Liver (tissue), 3 donors: Measurements from ENCODE around the gene SLFN12L.

Source experiments
- EGR1 ChIP-seq, 2 donors: IDR thresholded peaks; 2 replicates each; pipeline ENCODE4 v1.6.1; 2016 to 2018; ENCODE audit warnings: antibody characterized with exemption in 2 of 2, low read depth in 2 of 2
- GABPA ChIP-seq, 2 donors: IDR thresholded peaks in 1 of 2; conservative IDR thresholded peaks in 1 of 2; 2 replicates each; pipeline ENCODE4 v1.6.1; 2016; ENCODE audit warnings: antibody characterized with exemption in 2 of 2, mild to moderate bottlenecking in 1 of 2, moderate library complexity in 1 of 2
- HNF4A ChIP-seq, 2 donors: conservative IDR thresholded peaks; 2 replicates each; pipeline ENCODE4 v1.6.1; 2016; ENCODE audit warnings: antibody characterized with exemption in 2 of 2, mild to moderate bottlenecking in 2 of 2
- JUND ChIP-seq, 2 donors: IDR thresholded peaks; 2 replicates each; pipeline ENCODE4 v1.6.1; 2016; ENCODE audit warnings: antibody characterized with exemption in 2 of 2
- MAX ChIP-seq: IDR thresholded peaks from 2 replicates; pipeline ENCODE4 v1.6.1; 2016; ENCODE audit warnings: antibody characterized with exemption
- RAD21 ChIP-seq, 2 donors: IDR thresholded peaks; 2 replicates each; pipeline ENCODE4 v1.6.1; 2016; ENCODE audit warnings: antibody characterized with exemption in 2 of 2, mild to moderate bottlenecking in 2 of 2
- SP1 ChIP-seq: IDR thresholded peaks from 2 replicates; pipeline ENCODE4 v1.6.1; 2018; ENCODE audit warnings: antibody characterized with exemption, mild to moderate bottlenecking
- YY1 ChIP-seq: IDR thresholded peaks from 2 replicates; pipeline ENCODE4 v1.6.1; 2016; ENCODE audit warnings: antibody characterized with exemption, mild to moderate bottlenecking
- ZBTB33 ChIP-seq: IDR thresholded peaks from 2 replicates; pipeline ENCODE4 v1.6.1; 2016; ENCODE audit warnings: antibody characterized with exemption
- TF ChIP-seq, protein P1 (sequence below): fragments of 150-350 bp; IDR thresholded peaks from 2 replicates; pipeline ENCODE4 v1.5.1; 2017; ENCODE audit warnings: improper control_type of control experiment, low read depth, low read length; ENCODE audit not compliant: missing input control
- donor health status: healthy.
- donor health status: healthy.

- TF ChIP-seq, protein P1, sequence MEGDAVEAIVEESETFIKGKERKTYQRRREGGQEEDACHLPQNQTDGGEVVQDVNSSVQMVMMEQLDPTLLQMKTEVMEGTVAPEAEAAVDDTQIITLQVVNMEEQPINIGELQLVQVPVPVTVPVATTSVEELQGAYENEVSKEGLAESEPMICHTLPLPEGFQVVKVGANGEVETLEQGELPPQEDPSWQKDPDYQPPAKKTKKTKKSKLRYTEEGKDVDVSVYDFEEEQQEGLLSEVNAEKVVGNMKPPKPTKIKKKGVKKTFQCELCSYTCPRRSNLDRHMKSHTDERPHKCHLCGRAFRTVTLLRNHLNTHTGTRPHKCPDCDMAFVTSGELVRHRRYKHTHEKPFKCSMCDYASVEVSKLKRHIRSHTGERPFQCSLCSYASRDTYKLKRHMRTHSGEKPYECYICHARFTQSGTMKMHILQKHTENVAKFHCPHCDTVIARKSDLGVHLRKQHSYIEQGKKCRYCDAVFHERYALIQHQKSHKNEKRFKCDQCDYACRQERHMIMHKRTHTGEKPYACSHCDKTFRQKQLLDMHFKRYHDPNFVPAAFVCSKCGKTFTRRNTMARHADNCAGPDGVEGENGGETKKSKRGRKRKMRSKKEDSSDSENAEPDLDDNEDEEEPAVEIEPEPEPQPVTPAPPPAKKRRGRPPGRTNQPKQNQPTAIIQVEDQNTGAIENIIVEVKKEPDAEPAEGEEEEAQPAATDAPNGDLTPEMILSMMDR = no peak
- TF ChIP-seq YY1 (no peak), GABPA (IDR thresholded peaks at IDR 0.05 in 1 of 2, conservative IDR thresholded peaks at IDR 0.05 in 1 of 2) (no peak), SP1 (no peak), JUND (IDR thresholded peaks at IDR 0.05) (no peak), RAD21 (IDR thresholded peaks at IDR 0.05) (no peak), ZBTB33 (no peak), MAX (no peak), HNF4A (conservative IDR thresholded peaks at IDR 0.05) (no peak), EGR1 (IDR thresholded peaks at IDR 0.05; ENCODE audit: low read depth in 2 of 2) (no peak)
These were observed 38.9 kb downstream of the SLFN12L start for GRCh38 chr17:35498448-35499178.
